ENCODE data around the gene LGR5. TPM values are rescaled to one million over a fixed set of nuclear protein-coding genes. Genes with fewer than 3 reads are reported as not detected.

Gene LGR5
- total and polyA plus RNA-seq, 2 of the 4 experiments (the other 2 are of a cell fraction) = not detected

DNA sequence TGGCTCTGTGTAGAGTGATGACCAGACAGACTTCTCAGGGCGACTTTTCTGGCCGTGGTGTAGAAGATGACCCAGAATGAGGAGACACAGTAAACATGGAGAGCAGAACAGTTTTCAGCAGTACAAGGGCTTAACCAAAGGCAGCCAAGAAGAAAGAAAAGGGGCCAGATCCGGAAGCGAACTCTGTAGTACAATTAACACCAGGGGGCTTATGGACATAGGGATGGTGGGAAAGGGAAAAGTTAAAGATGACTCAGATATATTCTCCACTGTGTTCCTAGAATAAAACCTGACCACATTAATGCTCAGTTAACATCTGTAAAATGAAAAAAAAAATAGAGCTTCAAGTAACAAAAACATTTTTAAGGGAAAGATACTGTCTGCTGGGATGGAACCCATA is 60.2 kb downstream of the LGR5 start:
- Histone ChIP-seq H3K56ac (ENCODE audit: extremely low read depth, insufficient read depth, low read length) (no peak overlapping the region), H3K79me1 (ENCODE audit: low read depth in 1 of 2, low read length in 2 of 2) (no peaks in the 10 kb centered on the region), H2BK120ac (ENCODE audit: low read depth, low read length) (no peak overlapping the region), H3K9me1 (ENCODE audit: insufficient read depth, low read length) (no peaks in the 10 kb centered on the region), H3K4me1 (ENCODE audit: control insufficient read depth, insufficient read depth, low read length) (no peaks in the 10 kb centered on the region), H3K4ac (ENCODE audit: low read depth, low read length) (no peak overlapping the region), H3K36me3 (ENCODE audit: control insufficient read depth, insufficient read depth, low read length) (no peaks in the 10 kb centered on the region), H2AK5ac (ENCODE audit: low read depth, low read length) (no peak overlapping the region), H3K4me3 (ENCODE audit: insufficient read depth, low read depth, low read length) (no peak overlapping the region), H2AFZ (replicated peaks; ENCODE audit: low read length, poor library complexity) (no peak overlapping the region), H4K20me1 (ENCODE audit: insufficient read depth, low read length) (no peaks in the 10 kb centered on the region), H2BK15ac (ENCODE audit: low read depth, low read length) (no peak overlapping the region), H3K18ac (ENCODE audit: low read depth, low read length) (no peak overlapping the region), H3K9ac (ENCODE audit: low read depth, low read length) (no peak overlapping the region), H3K27ac (ENCODE audit: insufficient read depth, low read length) (no peak overlapping the region), H4K91ac (ENCODE audit: insufficient read depth, low read depth, low read length) (no peak overlapping the region), H2AK9ac (replicated peaks; ENCODE audit: low read depth, low read length, poor library complexity) (no peak overlapping the region), H2BK5ac (ENCODE audit: low read depth, low read length, poor library complexity, severe bottlenecking) (no peak overlapping the region), H3K23ac (ENCODE audit: low read depth, low read length) (no peak overlapping the region), H4K5ac (ENCODE audit: low read depth, low read length) (no peak overlapping the region), H3K27me3 (ENCODE audit: control insufficient read depth, insufficient read depth, low read length) (no peaks in the 10 kb centered on the region; the same call in none of the 2 replicates), H3K9me3 (ENCODE audit: control insufficient read depth, insufficient read depth, low read length) (peaks cover under 1% of the 10 kb centered on the region; the same call in 1 of the 2 replicates), H3K4me2 (ENCODE audit: low read depth, low read length) (no peak overlapping the region), H3K14ac (replicated peaks; ENCODE audit: low read depth, low read length) (no peak overlapping the region), H4K8ac (ENCODE audit: low read depth in 2 of 2, low read length in 2 of 2) (no peak overlapping the region), H2BK20ac (ENCODE audit: low read depth, low read length) (no peak overlapping the region)
- no peak for ATAC-seq (ENCODE audit: low read depth)
- in situ Hi-C loops (cut with MboI; ENCODE audit: low sequenced_read_pairs) = no loop called here
- ChIA-PET CTCF (interaction anchor here (1.0 kb wide), 1 partner anchor 21 kb away, joined by 3 read pairs; no protein-coding TSS in a partner anchor), POLR2A (ENCODE audit: unreplicated experiment) (no interaction called here)
- intact Hi-C loops (cut with micrococcal nuclease) = no loop called here
- no CpG with 5 or more reads among the region's 4 CpGs for WGBS, 2 experiments (ENCODE audit: extremely low coverage in 2 of 2, insufficient read length in 1 of 2)
- BruUV-seq (replicated peaks) = no TSS peak
- DNase-seq = no peak
- dilution Hi-C loops (cut with HindIII; ENCODE audit: low sequenced_read_pairs, unreplicated experiment) = no loop called here
- TF ChIP-seq MAFK (IDR thresholded peaks at IDR 0.05; ENCODE audit: low read depth, low read length) (no peak), CEBPB (IDR thresholded peaks at IDR 0.05; ENCODE audit: low read depth, low read length) (no peak), RCOR1 (IDR thresholded peaks at IDR 0.05; ENCODE audit: insufficient replicate concordance, low read length) (no peak), FOS (IDR thresholded peaks at IDR 0.05; ENCODE audit: low read depth, low read length) (no peak), POLR2A (IDR thresholded peaks at IDR 0.05; ENCODE audit: low read depth, low read length) (no peak), MXI1 (IDR thresholded peaks at IDR 0.05; ENCODE audit: borderline replicate concordance, low read depth, low read length) (no peak), RAD21 (IDR thresholded peaks at IDR 0.05; ENCODE audit: low read length) (no peak), NFE2L2 (IDR thresholded peaks at IDR 0.05; ENCODE audit: low read depth, low read length) (no peak), CHD1 (IDR thresholded peaks at IDR 0.05; ENCODE audit: low read depth, low read length) (no peak), RFX5 (IDR thresholded peaks at IDR 0.05; ENCODE audit: low read depth, low read length) (no peak), BHLHE40 (IDR thresholded peaks at IDR 0.05; ENCODE audit: low read depth, low read length) (no peak), MAZ (IDR thresholded peaks at IDR 0.05; ENCODE audit: borderline replicate concordance, low read depth, low read length) (no peak), SMC3 (IDR thresholded peaks at IDR 0.05; ENCODE audit: low read depth, low read length) (no peak)
- TF ChIP-seq, protein P1, sequence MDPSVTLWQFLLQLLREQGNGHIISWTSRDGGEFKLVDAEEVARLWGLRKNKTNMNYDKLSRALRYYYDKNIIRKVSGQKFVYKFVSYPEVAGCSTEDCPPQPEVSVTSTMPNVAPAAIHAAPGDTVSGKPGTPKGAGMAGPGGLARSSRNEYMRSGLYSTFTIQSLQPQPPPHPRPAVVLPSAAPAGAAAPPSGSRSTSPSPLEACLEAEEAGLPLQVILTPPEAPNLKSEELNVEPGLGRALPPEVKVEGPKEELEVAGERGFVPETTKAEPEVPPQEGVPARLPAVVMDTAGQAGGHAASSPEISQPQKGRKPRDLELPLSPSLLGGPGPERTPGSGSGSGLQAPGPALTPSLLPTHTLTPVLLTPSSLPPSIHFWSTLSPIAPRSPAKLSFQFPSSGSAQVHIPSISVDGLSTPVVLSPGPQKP (IDR thresholded peaks at IDR 0.05; ENCODE audit: borderline replicate concordance, low read depth, low read length) = no peak
- TF ChIP-seq, protein P2, sequence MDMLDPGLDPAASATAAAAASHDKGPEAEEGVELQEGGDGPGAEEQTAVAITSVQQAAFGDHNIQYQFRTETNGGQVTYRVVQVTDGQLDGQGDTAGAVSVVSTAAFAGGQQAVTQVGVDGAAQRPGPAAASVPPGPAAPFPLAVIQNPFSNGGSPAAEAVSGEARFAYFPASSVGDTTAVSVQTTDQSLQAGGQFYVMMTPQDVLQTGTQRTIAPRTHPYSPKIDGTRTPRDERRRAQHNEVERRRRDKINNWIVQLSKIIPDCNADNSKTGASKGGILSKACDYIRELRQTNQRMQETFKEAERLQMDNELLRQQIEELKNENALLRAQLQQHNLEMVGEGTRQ (IDR thresholded peaks at IDR 0.05; ENCODE audit: low read depth, low read length) = no peak
- TF ChIP-seq, protein P3, sequence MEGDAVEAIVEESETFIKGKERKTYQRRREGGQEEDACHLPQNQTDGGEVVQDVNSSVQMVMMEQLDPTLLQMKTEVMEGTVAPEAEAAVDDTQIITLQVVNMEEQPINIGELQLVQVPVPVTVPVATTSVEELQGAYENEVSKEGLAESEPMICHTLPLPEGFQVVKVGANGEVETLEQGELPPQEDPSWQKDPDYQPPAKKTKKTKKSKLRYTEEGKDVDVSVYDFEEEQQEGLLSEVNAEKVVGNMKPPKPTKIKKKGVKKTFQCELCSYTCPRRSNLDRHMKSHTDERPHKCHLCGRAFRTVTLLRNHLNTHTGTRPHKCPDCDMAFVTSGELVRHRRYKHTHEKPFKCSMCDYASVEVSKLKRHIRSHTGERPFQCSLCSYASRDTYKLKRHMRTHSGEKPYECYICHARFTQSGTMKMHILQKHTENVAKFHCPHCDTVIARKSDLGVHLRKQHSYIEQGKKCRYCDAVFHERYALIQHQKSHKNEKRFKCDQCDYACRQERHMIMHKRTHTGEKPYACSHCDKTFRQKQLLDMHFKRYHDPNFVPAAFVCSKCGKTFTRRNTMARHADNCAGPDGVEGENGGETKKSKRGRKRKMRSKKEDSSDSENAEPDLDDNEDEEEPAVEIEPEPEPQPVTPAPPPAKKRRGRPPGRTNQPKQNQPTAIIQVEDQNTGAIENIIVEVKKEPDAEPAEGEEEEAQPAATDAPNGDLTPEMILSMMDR (conservative IDR thresholded peaks at IDR 0.05; ENCODE audit: low read depth, low read length) = no peak

Data from IMR-90 (cell line).